Embryonic facial prominence (tissue), 1 donor: ENCODE data around the gene ALOX15.
"Not testable (repeated sequence)": the region's sequence is repeated elsewhere in the genome, so short reads cannot be mapped to it uniquely, and the experiment has no call there.

Experiments
- DNase-seq: peaks from one replicate; pipeline ENCODE4 v3.0.0-alpha.2; 2016; ENCODE audit errors: extremely low spot score

The ALOX15 gene

GRCh38 chr17:4655933-4656332 is 14.5 kb upstream of the ALOX15 start:
- DNase-seq: not testable (repeated sequence)

GRCh38 chr17:4652997-4653396 is 11.5 kb upstream of the ALOX15 start:
- no peak for DNase-seq

GRCh38 chr17:4648741-4649140 is 7.3 kb upstream of the ALOX15 start:
- no peak for DNase-seq

- DNase-seq: no peak
Measured at GRCh38 chr17:4645642-4646041, 4.2 kb upstream of the ALOX15 start.

- DNase-seq: no peak
Measured at GRCh38 chr17:4643676-4644075, 2.2 kb upstream of the ALOX15 start.

- peak; percentile 31 for DNase-seq
Measured at GRCh38 chr17:4642286-4642685, 808 bp upstream of the ALOX15 start.

- DNase-seq: not testable (repeated sequence)
Measured at GRCh38 chr17:4640569-4641188, 799 bp downstream of the ALOX15 start.

GRCh38 chr17:4639301-4640059 is 2.0 kb downstream of the ALOX15 start:
- not testable (repeated sequence) for DNase-seq

- DNase-seq: not testable (repeated sequence)
Measured at GRCh38 chr17:4638766-4639165, 2.7 kb downstream of the ALOX15 start.

GRCh38 chr17:4636474-4637100 is 4.9 kb downstream of the ALOX15 start:
- DNase-seq: no peak

- no peak for DNase-seq
Measured at GRCh38 chr17:4635823-4636375, 5.6 kb downstream of the ALOX15 start.

- DNase-seq: no peak
Measured at GRCh38 chr17:4634976-4635375, 6.5 kb downstream of the ALOX15 start.

- DNase-seq: no peak
Measured at GRCh38 chr17:4633643-4634042, 7.8 kb downstream of the ALOX15 start.

- DNase-seq: no peak
Measured at GRCh38 chr17:4632581-4632920, 8.9 kb downstream of the ALOX15 start.

GRCh38 chr17:4631836-4632580 is 9.5 kb downstream of the ALOX15 start:
- DNase-seq: no peak

GRCh38 chr17:4631431-4631830 is 10.0 kb downstream of the ALOX15 start:
- no peak for DNase-seq

GRCh38 chr17:4626734-4627256 is 14.7 kb downstream of the ALOX15 start:
- DNase-seq: no peak

- peak; percentile 79 for DNase-seq
Measured at GRCh38 chr17:4625181-4625617, 16.3 kb downstream of the ALOX15 start.

- not testable (repeated sequence) for DNase-seq
Measured at GRCh38 chr17:4624451-4624911, 17.0 kb downstream of the ALOX15 start.

- no peak for DNase-seq
Measured at GRCh38 chr17:4623249-4623648, 18.2 kb downstream of the ALOX15 start.

GRCh38 chr17:4622375-4622774 is 19.1 kb downstream of the ALOX15 start:
- DNase-seq: no peak
